H1 (cell line): ENCODE measurements around the gene SMPDL3B. TPM values are rescaled to one million over a fixed set of nuclear protein-coding genes. Genes with fewer than 3 reads are reported as not detected.
A peak's percentile ranks its signal among the peaks of the same experiment; 100 is the strongest.

ENCODE experiments used
- CTCF ChIA-PET: fragments of 300-600 bp; sonication (Branson Sonifier 250); formaldehyde crosslinking; loops from one replicate; lab custom pipeline; 2021; ENCODE audit not compliant: partially characterized antibody; lab: Charles Lee
- POLR2A ChIA-PET: fragments of 300-600 bp; sonication (Branson Sonifier 250); formaldehyde crosslinking; loops from one replicate; lab custom pipeline; 2021; ENCODE audit warnings: inconsistent platforms; ENCODE audit not compliant: partially characterized antibody; lab: Charles Lee
- DNase-seq, 2 experiments: peaks; one replicate each; pipeline versions ENCODE4 v3.0.0 to v3.0.0-alpha.2; 2010 to 2022; ENCODE audit warnings: low spot score in 2 of 2, low read depth in 1 of 2, mixed read lengths in 1 of 2
- FAIRE-seq: peaks from 2 replicates; lab custom pipeline; 2011; peaks lifted over from hg19 to GRCh38; lab: Jason Lieb, UNC
- H2AFZ ChIP-seq: 2 replicates; pipeline ENCODE4 v1.8.1; 2012; ENCODE audit warnings: low read length, inconsistent platforms
- H2AK5ac ChIP-seq: 2 replicates; pipeline ENCODE4 v1.6.1; 2013; ENCODE audit warnings: low read depth, low read length
- H2BK120ac ChIP-seq: replicated peaks from 2 replicates; pipeline ENCODE3; 2013; ENCODE audit warnings: low read depth, low read length, inconsistent platforms
- H2BK12ac ChIP-seq: 2 replicates; pipeline ENCODE4 v1.6.1; 2013; ENCODE audit warnings: low read depth, low read length
- H2BK15ac ChIP-seq: 2 replicates; pipeline ENCODE4 v1.6.1; 2013; ENCODE audit warnings: low read length
- H2BK20ac ChIP-seq: 2 replicates; pipeline ENCODE4 v1.6.1; 2013; ENCODE audit warnings: low read length
- H2BK5ac ChIP-seq: 2 replicates; pipeline ENCODE4 v1.6.1; 2013; ENCODE audit warnings: low read depth, low read length
- H3K14ac ChIP-seq: 2 replicates; pipeline ENCODE4 v1.6.1; 2013; ENCODE audit warnings: inconsistent platforms; ENCODE audit not compliant: insufficient read length
- H3K18ac ChIP-seq: 2 replicates; pipeline ENCODE4 v1.6.1; 2013; ENCODE audit warnings: low read length; ENCODE audit errors: extremely low read depth
- H3K23ac ChIP-seq: 2 replicates; pipeline ENCODE4 v1.6.1; 2013; ENCODE audit warnings: inconsistent platforms; ENCODE audit not compliant: insufficient read length
- H3K23me2 ChIP-seq: 2 replicates; pipeline ENCODE4 v1.6.1; 2013; ENCODE audit warnings: low read depth, low read length
- H3K27ac ChIP-seq: 2 replicates; pipeline ENCODE4 v1.6.1; 2011; ENCODE audit warnings: low read depth, low read length, inconsistent platforms
- H3K27me3 ChIP-seq, 4 experiments: replicated peaks in 1 of 4; 1 replicate in 1 of 4; 2 replicates in 3 of 4; pipeline versions ENCODE4 v1.6.1 to v1.8.1; 2011 to 2013; ENCODE audit warnings: low read length in 3 of 4, mild to moderate bottlenecking in 3 of 4, inconsistent platforms in 2 of 4, mixed read lengths in 2 of 4, moderate library complexity in 1 of 4; ENCODE audit not compliant: control insufficient read depth in 3 of 4, insufficient read depth in 3 of 4; ENCODE audit errors: extremely low read depth in 1 of 4
- H3K36me3 ChIP-seq, 4 experiments: 2 replicates each; pipeline versions ENCODE4 v1.6.1 to v1.8.1; 2011 to 2013; ENCODE audit warnings: mild to moderate bottlenecking in 4 of 4, low read length in 3 of 4, moderate library complexity in 2 of 4, control low read depth in 1 of 4, inconsistent platforms in 1 of 4; ENCODE audit not compliant: insufficient read depth in 4 of 4, control insufficient read depth in 2 of 4
- H3K4ac ChIP-seq: replicated peaks from 2 replicates; pipeline ENCODE3; 2013; ENCODE audit warnings: low read length, low read depth, mixed read lengths, inconsistent platforms; ENCODE audit not compliant: insufficient read length
- H3K4me1 ChIP-seq, 4 experiments: replicated peaks in 1 of 4; 1 replicate in 1 of 4; 2 replicates in 3 of 4; pipeline versions ENCODE4 v1.6.1 to v1.8.1; 2011 to 2013; ENCODE audit warnings: low read length in 3 of 4, inconsistent platforms in 2 of 4, mixed read lengths in 1 of 4; ENCODE audit not compliant: insufficient read depth in 4 of 4, control insufficient read depth in 3 of 4
- H3K4me2 ChIP-seq, 2 experiments: 2 replicates each; pipeline versions ENCODE4 v1.6.1 to v1.8.1; 2011 to 2013; ENCODE audit warnings: low read depth in 2 of 2, low read length in 2 of 2, control low read depth in 1 of 2, inconsistent platforms in 1 of 2, mild to moderate bottlenecking in 1 of 2; ENCODE audit not compliant: insufficient read depth in 1 of 2
- H3K4me3 ChIP-seq, 4 experiments: fragments of 200-600, 300-600 bp in 1 of 4; sonication (generic), shearing (Covaris generic), sonication (Bioruptor Twin) in 1 of 4; 2 replicates each; pipeline versions ENCODE4 v1.5.1 to v1.8.1; 2011 to 2016; ENCODE audit warnings: low read length in 4 of 4, low read depth in 3 of 4, control low read depth in 2 of 4, inconsistent platforms in 2 of 4, mild to moderate bottlenecking in 2 of 4, mixed read lengths in 1 of 4, moderate library complexity in 1 of 4; ENCODE audit not compliant: insufficient read depth in 2 of 4; ENCODE audit errors: extremely low read depth in 1 of 4
- H3K56ac ChIP-seq: replicated peaks from 2 replicates; pipeline ENCODE3; 2013; ENCODE audit warnings: low read depth, mild to moderate bottlenecking, mixed read lengths, low read length, inconsistent platforms; ENCODE audit not compliant: insufficient read length
- H3K79me1 ChIP-seq: 2 replicates; pipeline ENCODE4 v1.6.1; 2013; ENCODE audit warnings: low read depth, low read length, control low read depth
- H3K79me2 ChIP-seq, 2 experiments: 2 replicates each; pipeline versions ENCODE4 v1.6.1 to v1.8.1; 2012 to 2013; ENCODE audit warnings: low read length in 2 of 2, mild to moderate bottlenecking in 2 of 2, inconsistent platforms in 1 of 2; ENCODE audit not compliant: insufficient read depth in 2 of 2, control insufficient read depth in 1 of 2
- H3K9ac ChIP-seq, 4 experiments: replicated peaks in 1 of 4; 1 replicate in 1 of 4; 2 replicates in 3 of 4; pipeline versions ENCODE4 v1.6.1 to v1.8.1; 2011 to 2013; ENCODE audit warnings: low read depth in 3 of 4, low read length in 3 of 4, control low read depth in 2 of 4, mild to moderate bottlenecking in 2 of 4, moderate library complexity in 2 of 4, inconsistent platforms in 1 of 4; ENCODE audit errors: extremely low read depth in 1 of 4
- H3K9me3 ChIP-seq, 2 experiments: 2 replicates each; pipeline versions ENCODE4 v1.6.1 to v1.8.1; 2012 to 2013; ENCODE audit warnings: mild to moderate bottlenecking in 2 of 2, moderate library complexity in 2 of 2, control low read depth in 1 of 2, inconsistent platforms in 1 of 2, low read depth in 1 of 2, low read length in 1 of 2, mixed read lengths in 1 of 2; ENCODE audit not compliant: insufficient read depth in 2 of 2
- H4K20me1 ChIP-seq, 2 experiments: replicated peaks in 1 of 2; 2 replicates each; pipeline versions ENCODE3 to v1.8.1; 2011 to 2013; ENCODE audit warnings: inconsistent platforms in 2 of 2, low read length in 2 of 2, mild to moderate bottlenecking in 1 of 2; ENCODE audit not compliant: insufficient read depth in 2 of 2, control insufficient read depth in 1 of 2
- H4K5ac ChIP-seq: 2 replicates; pipeline ENCODE4 v1.6.1; 2013; ENCODE audit warnings: low read length, low read depth, mixed read lengths, inconsistent platforms; ENCODE audit not compliant: insufficient read length
- H4K8ac ChIP-seq: 2 replicates; pipeline ENCODE4 v1.8.0; 2013; ENCODE audit warnings: mild to moderate bottlenecking, moderate library complexity, low read length, inconsistent platforms; ENCODE audit not compliant: insufficient read depth; ENCODE audit errors: extremely low read depth
- H4K91ac ChIP-seq: replicated peaks from 2 replicates; pipeline ENCODE3; 2013; ENCODE audit warnings: low read length, mixed read lengths, inconsistent platforms; ENCODE audit not compliant: insufficient read length
- ASH2L ChIP-seq: fragments of 200-600, 300-600 bp; sonication (generic); IDR thresholded peaks from one replicate; pipeline ENCODE4 v1.7.1; 2017; ENCODE audit warnings: low read length
- GABPA ChIP-seq: IDR thresholded peaks from 2 replicates; pipeline ENCODE4 v1.6.1; 2011; ENCODE audit warnings: mild to moderate bottlenecking, low read length, moderate library complexity, borderline replicate concordance; ENCODE audit not compliant: insufficient read depth
- JUN ChIP-seq: IDR thresholded peaks from 2 replicates; pipeline ENCODE4 v1.6.1; 2011; ENCODE audit warnings: low read depth, mild to moderate bottlenecking, improper control_type of control experiment, low read length
- JUND ChIP-seq: IDR thresholded peaks from 2 replicates; pipeline ENCODE4 v1.6.1; 2011; ENCODE audit warnings: mild to moderate bottlenecking, improper control_type of control experiment, low read length
- POLR2A ChIP-seq, 2 experiments: IDR thresholded peaks; 1 replicate in 1 of 2; 2 replicates in 1 of 2; pipeline ENCODE4 v1.6.1; 2011; ENCODE audit warnings: low read depth in 2 of 2, low read length in 2 of 2, mild to moderate bottlenecking in 2 of 2; ENCODE audit errors: control extremely low read depth in 1 of 2
- RNF2 ChIP-seq: fragments of 200-900, 300-1000 bp; sonication (generic); IDR thresholded peaks from 2 replicates; pipeline ENCODE4 v1.7.1; 2016; ENCODE audit warnings: borderline replicate concordance, low read depth, mild to moderate bottlenecking, antibody characterized with exemption, low read length; ENCODE audit not compliant: poor library complexity, severe bottlenecking; ENCODE audit errors: missing control alignments
- SUZ12 ChIP-seq: fragments of 200-600 bp; sonication (generic); IDR thresholded peaks from 2 replicates; pipeline ENCODE4 v1.6.1; 2012; ENCODE audit warnings: mild to moderate bottlenecking, inconsistent platforms, low read length, moderate library complexity, mixed read lengths
- WGBS, 2 experiments: shearing (Covaris generic) in 1 of 2; methylation state at CpG; one replicate each; pipeline versions ENCODE4 v1.1.6 to v1.1.7; 2013 to 2015; ENCODE audit warnings: low lambda C conversion rate in 2 of 2, mixed read lengths in 2 of 2, inconsistent platforms in 1 of 2, low coverage in 1 of 2, missing lambda C conversion rate in 1 of 2; ENCODE audit not compliant: insufficient replicate concordance in 2 of 2, insufficient coverage in 1 of 2, insufficient read length in 1 of 2; ENCODE audit errors: extremely low coverage in 1 of 2, missing lambda C conversion rate in 1 of 2; 5-methylcytosine and 5-hydroxymethylcytosine counted together
- polyA plus RNA-seq, 7 experiments: library from polyadenylated mRNA; depleted of rRNA in 3 of 7; stranded (reverse) in 5 of 7; unstranded in 2 of 7; fragments of >200 nt in 5 of 7; fragments of 200-250 nt in 2 of 7; gene quantifications; 1 replicate in 5 of 7; 2 replicates in 1 of 7; 4 replicates in 1 of 7; pipeline versions ENCODE4 v1.2.1 to v1.2.3, GENCODE V29; 2011 to 2013; ENCODE audit warnings: missing spikeins in 2 of 7, mixed read lengths in 2 of 7
- total RNA-seq: library from RNA; stranded (reverse); fragmentation: NEBNext Ultra II Directional; extraction: Animal tissue kit (Norgen Biotek cat#: 25700); gene quantifications from 2 replicates; pipeline ENCODE4 v1.2.1, GENCODE V29; 2021

Gene SMPDL3B
- total and polyA plus RNA-seq, 2 of the 8 experiments (the other 6 are each of a cell fraction or from before 2014, with no cell fraction given): 54.7 to 143 TPM

DNA sequence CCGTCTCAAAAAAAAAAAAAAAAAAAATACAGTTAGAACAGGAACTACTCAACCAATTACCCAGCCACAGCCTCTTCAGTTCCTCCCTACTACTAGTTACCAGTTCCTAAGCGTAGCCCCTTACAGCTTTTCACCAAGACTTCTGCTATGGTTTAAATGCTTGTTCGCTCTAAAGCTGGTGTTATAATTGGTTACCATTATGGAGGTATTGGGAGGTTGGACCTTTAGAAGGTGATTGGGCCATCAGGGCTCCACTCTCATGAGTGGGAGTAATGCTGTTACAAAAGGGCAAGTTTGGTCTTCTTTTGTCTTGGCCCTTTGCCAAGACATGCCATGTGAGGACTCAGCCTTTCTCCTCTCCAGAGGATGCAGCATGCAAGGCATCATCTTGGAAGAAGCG lies 3.0 kb upstream of the SMPDL3B start:
- Histone ChIP-seq H3K9me3 (no peaks in the 10 kb centered on the region), H3K23ac (no peak overlapping the region), H3K79me2 (peaks cover 0 to 9% of the 10 kb centered on the region in 2 experiments; a peak in 3 of 4 replicates), H4K20me1 (no peaks in the 10 kb centered on the region), H4K8ac (no peak overlapping the region), H4K5ac (no peak overlapping the region), H3K27ac (no peak overlapping the region), H3K4me1 (peaks cover 6 to 12% (median 9%) of the 10 kb centered on the region in 4 experiments; a peak in 6 of 7 replicates), H2BK15ac (peak overlapping the region; percentile 95), H4K91ac (no peak overlapping the region), H3K4ac (no peak overlapping the region), H2AFZ (no peak overlapping the region), H2BK5ac (no peak overlapping the region), H3K27me3 (no peaks in the 10 kb centered on the region), H3K9ac (no peak overlapping the region), H2BK120ac (no peak overlapping the region), H2AK5ac (no peak overlapping the region), H3K79me1 (peaks cover 5% of the 10 kb centered on the region; the same call in 1 of the 2 replicates), H3K36me3 (no peaks in the 10 kb centered on the region), H3K14ac (no peak overlapping the region), H3K56ac (no peak overlapping the region), H3K18ac (no peak overlapping the region; the same call in 1 of the 2 replicates), H2BK20ac (peak overlapping the region; percentile 11; the same call in 1 of the 2 replicates), H3K4me3 (no peak overlapping the region), H3K4me2 (no peak overlapping the region), H2BK12ac (peak overlapping the region; percentile 90; the same call in 1 of the 2 replicates), H3K23me2 (peaks cover 11% of the 10 kb centered on the region)
- TF ChIP-seq SUZ12: no peak
- no peak for TF ChIP-seq ASH2L
- no peak for TF ChIP-seq RNF2
- TF ChIP-seq JUN: no peak
- TF ChIP-seq POLR2A (IDR thresholded peaks at IDR 0.05; ENCODE audit: control extremely low read depth in 1 of 2, low read depth in 2 of 2, low read length in 2 of 2): no peak
- TF ChIP-seq JUND: no peak
- TF ChIP-seq GABPA: no peak
- WGBS, 2 experiments: 94% methylated on average over 4 of the region's 4 CpGs; no CpG with 5 or more reads in 1 of the 2 experiments
- CTCF ChIA-PET: interaction anchor here (1.1 to 3.7 kb wide), 5 partner anchors 9 to 52 kb away, joined by 3 to 17 read pairs (median 5); no protein-coding TSS in a partner anchor
- FAIRE-seq: no peak
- DNase-seq: no peak
- POLR2A ChIA-PET: interaction anchor here (0.9 to 1.3 kb wide), 5 partner anchors 10 to 35 kb away, joined by 3 to 5 read pairs (median 3); partner anchors contain the start of gene XKR8
